Aorta (tissue), 5 donors: Measurements from ENCODE around the gene ELF2. TPM values are rescaled to one million over a fixed set of nuclear protein-coding genes. Genes with fewer than 3 reads are reported as not detected.
"Not testable (repeated sequence)": the region's sequence is repeated elsewhere in the genome, so short reads cannot be mapped to it uniquely, and the experiment has no call there.

Source experiments
- ATAC-seq: fragments of 200-7000 bp; cut with Tn5 transposase; one replicate; pipeline ENCODE4 v1.9.1; 2022; ENCODE audit warnings: moderate library complexity; ENCODE audit not compliant: low FRiP score
- DNase-seq, 2 donors: peaks; one replicate each; pipeline ENCODE4 v3.0.0-alpha.2; 2020
- H3K27ac ChIP-seq, 2 donors: one replicate each; pipeline ENCODE4 v1.5.1; 2013; ENCODE audit warnings: low read length in 2 of 2, mild to moderate bottlenecking in 2 of 2, moderate library complexity in 2 of 2, control low read depth in 1 of 2, inconsistent platforms in 1 of 2, low read depth in 1 of 2
- H3K27me3 ChIP-seq, 2 donors: one replicate each; pipeline ENCODE4 v1.6.1; 2013; ENCODE audit warnings: control low read depth in 1 of 2, low read length in 1 of 2, mild to moderate bottlenecking in 1 of 2, moderate library complexity in 1 of 2; ENCODE audit not compliant: insufficient read depth in 2 of 2, control insufficient read depth in 1 of 2
- H3K36me3 ChIP-seq, 2 donors: one replicate each; pipeline ENCODE4 v1.6.1; 2013; ENCODE audit warnings: control low read depth in 1 of 2, low read length in 1 of 2, mild to moderate bottlenecking in 1 of 2; ENCODE audit not compliant: insufficient read depth in 2 of 2, control insufficient read depth in 1 of 2
- H3K4me1 ChIP-seq, 2 donors: one replicate each; pipeline ENCODE4 v1.6.1; 2013; ENCODE audit warnings: low read length in 2 of 2, control low read depth in 1 of 2, mild to moderate bottlenecking in 1 of 2, moderate library complexity in 1 of 2; ENCODE audit not compliant: insufficient read depth in 2 of 2, control insufficient read depth in 1 of 2
- H3K4me3 ChIP-seq, 2 donors: one replicate each; pipeline ENCODE4 v1.5.1; 2013; ENCODE audit warnings: low read length in 2 of 2, control low read depth in 1 of 2, mild to moderate bottlenecking in 1 of 2
- H3K9me3 ChIP-seq: one replicate; pipeline ENCODE4 v1.6.1; 2013; ENCODE audit warnings: mild to moderate bottlenecking, low read length; ENCODE audit not compliant: control insufficient read depth
- WGBS, 2 donors: extraction: QIAGEN DNeasy Blood & Tissue Kit; methylation state at CpG; one replicate each; pipeline ENCODE4 v1.1.7; 2013; 5-methylcytosine and 5-hydroxymethylcytosine counted together
- intact Hi-C, 2 donors: fragments of 100-400 bp; cut with DNase I; formaldehyde crosslinking; loops; one replicate each; pipeline versions ENCODE4 v1.14.2 to v1.15.0; 2022
- polyA plus RNA-seq, 2 donors: library from polyadenylated mRNA; stranded (reverse); fragments of 200-250 nt; gene quantifications; one replicate each; pipeline ENCODE4 v1.2.3, GENCODE V29; 2013
- total RNA-seq, 2 donors: library from RNA; stranded (reverse); fragmentation: NEBNext Ultra II Directional; extraction: Animal tissue kit (Norgen Biotek cat#: 25700); gene quantifications; one replicate each; pipeline ENCODE4 v1.2.1, GENCODE V29; 2021
- donor health status: healthy with polysubstance abuse.
- donor health status: Bipolar disorder and iron deficiency.
- donor health status: DM: no; HTN: no; CAD: no.
- donor health status: DM: no; HTN: no; CAD: no.
- donor health status: DM: yes; HTN: yes; CAD: no.

ELF2 gene
- total and polyA plus RNA-seq, 4 donors: 12.3 to 102 (median 58.4) TPM

DNA sequence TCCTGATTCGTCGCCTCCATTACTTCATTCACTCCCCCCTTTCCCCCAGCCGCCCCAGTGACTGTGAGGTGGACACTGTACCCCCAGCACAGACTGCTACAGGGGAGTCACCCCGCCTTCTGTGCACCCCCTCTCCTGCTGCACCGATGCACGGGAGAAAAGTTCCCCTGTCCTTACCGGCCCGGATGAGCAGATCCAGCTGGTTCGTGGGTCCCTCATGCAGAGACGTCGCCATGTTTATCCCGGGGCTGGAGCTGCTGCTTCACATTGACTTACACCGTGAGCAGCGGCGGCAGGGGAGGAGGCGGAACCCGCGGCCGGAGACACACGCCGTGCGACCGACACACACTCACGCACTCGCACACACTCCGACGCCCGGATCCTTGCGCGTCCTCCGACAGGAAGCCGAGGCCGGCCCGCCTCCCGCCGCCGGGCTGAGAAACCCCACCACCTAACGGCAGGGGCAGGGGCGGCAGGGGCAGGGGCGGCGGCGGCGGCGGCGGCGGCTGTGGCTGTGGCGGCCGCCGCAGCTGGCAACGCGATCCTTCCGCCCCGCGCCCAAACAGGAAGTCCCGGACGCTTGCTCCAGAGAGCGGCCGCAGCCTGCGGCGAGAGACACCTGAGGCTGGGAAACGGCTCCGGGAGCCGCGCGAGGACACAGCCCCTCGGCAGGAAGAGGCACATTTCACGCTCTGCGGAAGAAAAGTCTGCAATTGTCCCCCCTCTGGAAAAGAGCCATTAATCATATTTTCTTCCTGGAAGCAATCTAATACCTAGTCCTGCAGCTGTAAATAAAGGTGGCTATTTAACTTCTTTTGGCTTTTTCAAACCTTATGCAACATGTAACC is 92.8 kb downstream of the ELF2 start:
- Histone ChIP-seq H3K27ac (peak overlapping the region; percentile 32 to 88), H3K27me3 (no peaks in the 10 kb centered on the region), H3K4me1 (no peaks in the 10 kb centered on the region), H3K9me3 (no peaks in the 10 kb centered on the region), H3K4me3 (peak overlapping the region; percentile 74 to 95), H3K36me3 (no peaks in the 10 kb centered on the region)
- intact Hi-C loops: loop anchor here (5.0 kb wide), 2 partner anchors 52 to 93 kb away; partner anchors contain the start of gene ELF2 (in 2 of the 2)
- 1 to 2% methylated on average over 58 to 68 of the region's 68 CpGs for WGBS, 2 donors
- peak; percentile 92 to 94 for DNase-seq
- ATAC-seq: peak; percentile 91

DNA sequence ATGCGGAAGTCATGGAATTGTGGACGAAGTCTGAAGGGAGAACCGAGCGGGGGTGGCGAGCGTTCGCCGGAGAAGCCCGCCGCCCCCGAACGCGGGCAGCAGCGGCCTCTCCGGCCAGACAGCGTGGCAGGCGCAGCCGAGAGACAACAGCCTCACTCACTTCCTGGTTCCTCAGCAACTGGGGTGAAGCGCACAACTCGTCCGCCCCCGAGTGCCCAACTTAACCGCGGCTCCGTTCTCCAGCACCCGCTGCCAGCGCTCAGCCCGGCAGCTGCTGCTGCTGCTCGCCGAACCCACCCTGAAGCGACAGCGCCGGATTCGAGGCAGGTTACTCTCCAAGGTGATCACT is 93.4 kb downstream of the ELF2 start:
- Histone ChIP-seq H3K27ac (peak overlapping the region; percentile 32 to 88), H3K9me3 (no peaks in the 10 kb centered on the region), H3K4me1 (no peaks in the 10 kb centered on the region), H3K27me3 (no peaks in the 10 kb centered on the region), H3K36me3 (no peaks in the 10 kb centered on the region), H3K4me3 (peak overlapping the region; percentile 74 to 95)
- DNase-seq: peak; percentile 77 to 86
- intact Hi-C loops: loop anchor here (5.0 kb wide), 2 partner anchors 51 to 94 kb away; partner anchors contain the start of gene ELF2 (in 2 of the 2)
- ATAC-seq: peak; percentile 80
- WGBS, 2 donors: 0% methylated on average over 34 of the region's 34 CpGs

DNA sequence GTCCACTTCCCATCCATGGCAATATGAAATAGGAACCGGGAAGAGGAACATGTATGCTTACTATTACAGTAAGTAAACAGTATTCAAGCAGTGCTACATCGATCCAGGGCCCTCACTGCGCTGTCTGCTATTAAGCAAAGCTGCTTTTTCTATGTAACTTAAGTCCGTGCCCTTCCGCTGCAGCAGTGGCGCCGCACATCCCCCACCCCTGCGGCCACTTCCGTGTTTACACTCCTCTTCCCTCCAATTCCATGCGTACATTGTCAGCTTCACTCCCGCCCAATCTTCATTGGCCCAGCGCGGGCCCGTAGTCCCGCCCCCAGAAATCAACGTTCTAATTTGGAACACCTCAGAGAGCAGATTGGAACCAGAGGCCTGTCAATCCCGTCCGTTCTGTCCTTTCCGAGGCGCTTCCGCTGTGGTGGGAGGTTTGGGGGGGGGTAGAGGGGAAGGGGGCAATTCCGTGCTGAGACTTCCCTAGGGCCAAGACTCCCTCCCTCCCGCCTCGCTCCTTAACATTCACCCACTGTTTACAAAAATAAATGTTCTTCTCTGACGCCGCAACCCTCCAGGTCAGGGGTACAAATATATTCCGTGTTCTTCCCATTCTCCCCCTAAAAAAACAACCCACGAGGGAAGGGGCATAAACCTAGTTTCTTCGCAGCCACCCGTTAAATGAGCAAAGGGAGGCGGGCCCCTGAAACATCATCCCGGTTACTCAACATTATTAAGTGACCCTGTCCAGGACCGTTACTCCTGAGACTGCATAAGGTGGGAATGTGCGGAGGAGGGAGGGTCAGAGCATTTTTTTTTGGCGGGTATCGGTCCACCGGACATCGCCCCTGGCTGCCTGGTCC is 94.0 kb downstream of the ELF2 start:
- intact Hi-C loops: loop anchor here (5.0 kb wide), 2 partner anchors 51 to 94 kb away; partner anchors contain the start of gene ELF2 (in 2 of the 2)
- 0% methylated on average over 38 of the region's 38 CpGs for WGBS, 2 donors
- Histone ChIP-seq H3K27me3 (no peaks in the 10 kb centered on the region), H3K36me3 (no peaks in the 10 kb centered on the region), H3K4me1 (no peaks in the 10 kb centered on the region), H3K4me3 (peak overlapping the region; percentile 74 to 95), H3K9me3 (no peaks in the 10 kb centered on the region), H3K27ac (peak overlapping the region in 1 of 2 donors; percentile 88)
- peak; percentile 94 for ATAC-seq
- DNase-seq: peak; percentile 96 to 97

DNA sequence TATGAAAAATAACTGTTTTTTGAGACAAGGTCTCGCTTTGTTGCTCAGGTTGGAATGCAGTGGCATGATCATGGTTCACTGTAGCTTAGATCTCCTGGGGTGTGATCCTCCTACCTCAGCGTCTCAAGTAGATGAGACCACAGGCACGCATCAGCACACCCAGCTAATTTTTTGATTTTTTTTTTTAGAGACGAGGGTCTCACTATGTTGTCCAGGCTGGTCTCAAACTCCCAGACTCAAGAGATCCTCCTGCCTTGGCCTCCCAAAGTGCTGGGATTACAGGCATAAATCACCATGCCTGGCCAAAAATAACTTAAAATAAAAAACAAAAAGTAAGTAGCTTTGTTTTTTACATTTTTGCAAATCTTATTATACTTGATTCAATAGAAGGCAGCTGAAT is 98.1 kb downstream of the ELF2 start:
- Histone ChIP-seq H3K27ac (no peak overlapping the region), H3K4me1 (no peaks in the 10 kb centered on the region)
- WGBS, 2 donors: 89 to 96% methylated on average over 4 of the region's 4 CpGs

DNA sequence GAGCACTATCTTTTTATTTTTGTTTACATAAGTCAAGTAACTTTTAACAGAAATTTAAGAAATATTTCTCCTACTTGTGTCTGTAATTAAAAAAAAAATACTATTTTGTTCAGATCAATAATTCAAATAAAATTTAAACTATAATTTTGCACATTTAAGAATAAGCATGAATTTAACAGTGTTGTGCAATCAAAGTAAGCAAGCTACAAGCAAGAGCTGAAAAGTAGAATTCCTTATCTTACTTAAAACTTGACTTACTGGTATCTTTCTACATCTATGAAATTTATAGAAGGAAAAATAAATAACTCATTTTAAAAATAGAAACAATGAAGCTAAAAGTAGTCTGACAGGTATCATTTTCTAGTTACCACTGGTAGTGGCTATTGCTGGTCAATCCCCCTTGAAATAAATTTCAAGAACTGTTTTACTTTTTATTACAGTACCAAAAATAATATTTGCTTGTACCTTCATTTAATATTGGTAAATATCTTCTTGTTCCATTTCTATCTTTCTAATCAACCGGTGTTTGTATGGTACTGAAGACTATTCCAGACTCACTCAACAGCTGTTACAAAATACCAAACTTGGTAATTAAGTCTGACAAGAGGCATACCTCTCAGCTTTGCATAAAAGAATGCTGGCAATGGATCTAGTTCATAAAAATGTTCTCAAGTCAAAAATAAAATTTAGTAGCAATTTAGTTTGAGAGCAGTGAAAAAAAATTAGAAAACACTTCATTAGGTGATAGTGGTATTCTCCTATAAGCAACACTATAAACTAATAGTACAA is 99.3 kb downstream of the ELF2 start:
- intact Hi-C loops: no loop called here
- no peak overlapping the region for H3K27ac ChIP-seq
- no peaks in the 10 kb centered on the region for H3K36me3 ChIP-seq
- no peaks in the 10 kb centered on the region for H3K4me1 ChIP-seq
- 4 to 12% methylated on average over 1 of the region's 1 CpG for WGBS, 2 donors
- H3K27me3 ChIP-seq: no peaks in the 10 kb centered on the region
- DNase-seq: no peak
- no peak overlapping the region for H3K4me3 ChIP-seq
- H3K9me3 ChIP-seq: no peaks in the 10 kb centered on the region
- no peak for ATAC-seq

More for the DNA sequence above, 98.1 kb downstream of the ELF2 start:
- intact Hi-C loops: no loop called here
- no peak for ATAC-seq
- Histone ChIP-seq H3K4me3 (no peak overlapping the region), H3K36me3 (no peaks in the 10 kb centered on the region), H3K27me3 (no peaks in the 10 kb centered on the region), H3K9me3 (no peaks in the 10 kb centered on the region)
- DNase-seq: no peak

DNA sequence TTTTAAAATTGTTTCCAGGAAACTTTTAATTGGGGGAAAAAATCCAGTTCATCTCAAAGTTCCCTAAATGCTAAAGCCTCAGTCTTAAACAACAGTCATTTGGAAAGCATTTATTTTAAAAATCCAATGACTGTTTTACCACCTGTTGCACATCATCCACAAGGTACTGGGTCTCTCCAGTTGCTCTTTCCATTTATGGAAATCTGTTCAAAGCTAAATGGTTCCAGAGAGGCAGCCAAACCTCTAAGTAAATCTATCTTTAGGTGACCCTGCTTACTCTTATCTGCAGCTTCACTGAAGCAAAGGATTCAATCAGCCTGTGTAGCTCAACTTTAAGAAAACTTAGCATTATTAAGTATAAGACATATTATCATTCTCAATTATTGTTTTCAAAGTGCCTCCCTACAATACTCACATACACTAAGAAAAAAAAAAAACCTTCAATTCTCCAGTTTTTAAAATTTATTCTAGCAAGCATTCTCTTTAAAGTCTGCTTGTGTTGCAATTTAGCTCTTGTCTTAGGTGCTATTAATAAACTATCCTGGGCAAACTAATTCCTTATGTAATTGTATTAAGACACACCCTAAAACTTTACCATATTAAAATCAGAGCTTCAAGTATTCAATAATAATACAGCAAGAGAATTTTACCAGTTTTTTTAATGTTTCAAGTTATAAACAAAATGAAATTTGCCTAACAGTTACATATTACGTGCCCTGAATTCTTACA is 100.8 kb downstream of the ELF2 start:
- H3K27me3 ChIP-seq: no peaks in the 10 kb centered on the region
- ATAC-seq (no peak), DNase-seq (no peak)
- H3K36me3 ChIP-seq: no peaks in the 10 kb centered on the region
- H3K27ac ChIP-seq: no peak overlapping the region
- intact Hi-C loops: no loop called here
- no peak overlapping the region for H3K4me3 ChIP-seq
- 53 to 63% methylated on average over 1 of the region's 1 CpG for WGBS, 2 donors
- no peaks in the 10 kb centered on the region for H3K4me1 ChIP-seq
- no peaks in the 10 kb centered on the region for H3K9me3 ChIP-seq

DNA sequence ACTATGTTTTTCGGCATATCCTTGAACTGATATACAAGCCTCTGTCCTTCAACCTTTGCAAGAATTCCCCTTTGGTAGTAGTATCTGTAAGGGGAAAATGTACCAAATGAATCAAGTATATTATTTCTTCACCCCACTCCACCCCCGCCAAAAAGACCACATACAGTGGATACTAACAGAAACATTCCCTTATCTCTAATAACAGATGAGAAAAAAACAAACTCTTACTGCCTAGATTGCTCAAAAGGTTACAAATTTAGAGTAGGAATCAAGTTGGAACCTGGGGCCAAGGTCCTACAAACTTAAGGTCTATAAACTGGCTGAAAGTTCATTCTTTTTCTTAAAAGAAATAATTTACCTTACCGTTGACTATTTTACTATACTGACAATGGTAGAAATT is 116.4 kb downstream of the ELF2 start:
- DNase-seq: no peak
- H3K4me1 ChIP-seq: no peaks in the 10 kb centered on the region
- no peaks in the 10 kb centered on the region for H3K27me3 ChIP-seq
- no peak overlapping the region for H3K4me3 ChIP-seq
- H3K9me3 ChIP-seq: no peaks in the 10 kb centered on the region
- ATAC-seq: no peak
- no peak overlapping the region for H3K27ac ChIP-seq
- peaks cover 3 to 7% of the 10 kb centered on the region in 2 donors for H3K36me3 ChIP-seq
- 91 to 94% methylated on average over 3 of the region's 3 CpGs for WGBS, 2 donors
- intact Hi-C loops: no loop called here

DNA sequence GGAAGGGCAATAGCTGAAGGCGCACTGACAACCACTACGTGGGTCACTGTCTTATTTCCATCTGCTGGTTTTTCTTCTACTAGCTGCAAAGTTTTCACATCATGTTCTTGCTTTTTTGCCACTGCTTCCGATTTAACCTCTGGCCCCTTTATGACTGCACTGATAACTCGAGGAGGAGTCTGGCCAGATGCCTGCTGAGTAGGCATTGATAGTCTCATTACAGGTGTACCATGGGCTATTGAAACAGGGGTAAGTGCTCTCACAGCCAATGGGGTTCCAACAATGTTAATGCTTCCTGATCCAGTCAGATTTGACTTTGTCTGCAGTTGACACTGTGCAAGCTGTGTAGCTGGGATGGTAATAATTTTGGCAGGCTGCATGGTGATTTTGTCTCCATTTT is 118.0 kb downstream of the ELF2 start:
- H3K4me1 ChIP-seq: peaks cover 0 to 11% of the 10 kb centered on the region in 2 donors
- H3K36me3 ChIP-seq, H3K27ac ChIP-seq, DNase-seq, H3K27me3 ChIP-seq, intact Hi-C loops, H3K4me3 ChIP-seq, ATAC-seq, H3K9me3 ChIP-seq: not testable (repeated sequence)
- 67 to 69% methylated on average over 4 of the region's 4 CpGs for WGBS, 2 donors
